SK-N-SH treated with all-trans-retinoic acid at 6 μM for 48 hours (cell line): ENCODE results near the gene CYP46A1.
A peak's percentile ranks its signal among the peaks of the same experiment; 100 is the strongest.

Source experiments
- ATAC-seq: fragments of 200-7000 bp; cut with Tn5 transposase; 3 replicates; pipeline ENCODE4 v1.9.1; 2020; ENCODE audit warnings: mild to moderate bottlenecking, moderate library complexity
- ARNTL ChIP-seq: fragments of 450-650 bp; formaldehyde crosslinking; IDR thresholded peaks from 2 replicates; pipeline ENCODE4 v1.5.0; 2020; ENCODE audit warnings: low read depth, mild to moderate bottlenecking, moderate library complexity, borderline replicate concordance
- BACH2 ChIP-seq: fragments of 250-450 bp; sonication (Bioruptor Pico); IDR thresholded peaks from 2 replicates; pipeline ENCODE4 v1.9.0; 2021; ENCODE audit warnings: mild to moderate bottlenecking, borderline replicate concordance
- CSDC2 ChIP-seq: fragments of 250-450 bp; sonication (Bioruptor Pico); IDR thresholded peaks from 2 replicates; pipeline ENCODE4 v1.5.0; 2020; ENCODE audit warnings: mild to moderate bottlenecking, moderate library complexity
- ESRRG ChIP-seq: fragments of 250-450 bp; sonication (Bioruptor Pico); IDR thresholded peaks from 2 replicates; pipeline ENCODE4 v1.6.1; 2021; ENCODE audit warnings: mild to moderate bottlenecking
- GLIS3 ChIP-seq: fragments of 250-450 bp; sonication (Bioruptor Pico); IDR thresholded peaks from 2 replicates; pipeline ENCODE4 v1.5.0; 2020; ENCODE audit warnings: mild to moderate bottlenecking, moderate library complexity
- ISL1 ChIP-seq: fragments of 250-450 bp; sonication (Bioruptor Pico); IDR thresholded peaks from 2 replicates; pipeline ENCODE4 v2.1.2; 2022; ENCODE audit warnings: mild to moderate bottlenecking, moderate library complexity
- PPARA ChIP-seq: fragments of 250-450 bp; sonication (Bioruptor Pico); IDR thresholded peaks from 2 replicates; pipeline ENCODE4 v1.5.0; 2020; ENCODE audit warnings: mild to moderate bottlenecking, borderline replicate concordance
- RARB ChIP-seq: fragments of 250-450 bp; sonication (Bioruptor Pico); IDR thresholded peaks from 2 replicates; pipeline ENCODE4 v1.8.0; 2021; ENCODE audit warnings: mild to moderate bottlenecking, moderate library complexity
- SNAI2 ChIP-seq: fragments of 250-450 bp; sonication (Bioruptor Pico); IDR thresholded peaks from 2 replicates; pipeline ENCODE4 v1.5.0; 2020; ENCODE audit warnings: mild to moderate bottlenecking, moderate library complexity
- TCF4 ChIP-seq: fragments of 250-450 bp; sonication (Bioruptor Pico); IDR thresholded peaks from 2 replicates; pipeline ENCODE4 v1.8.0; 2021; ENCODE audit warnings: mild to moderate bottlenecking, moderate library complexity, borderline replicate concordance
- TOX ChIP-seq: fragments of 250-450 bp; sonication (Bioruptor Pico); IDR thresholded peaks from 2 replicates; pipeline ENCODE4 v1.8.0; 2021; ENCODE audit warnings: mild to moderate bottlenecking, moderate library complexity, borderline replicate concordance
- ZC3H10 ChIP-seq: fragments of 250-450 bp; sonication (Bioruptor Pico); IDR thresholded peaks from 2 replicates; pipeline ENCODE4 v1.5.1; 2021; ENCODE audit warnings: mild to moderate bottlenecking, moderate library complexity
- ZFP3 ChIP-seq: fragments of 250-450 bp; sonication (Bioruptor Pico); IDR thresholded peaks from 2 replicates; pipeline ENCODE4 v1.5.0; 2020; ENCODE audit warnings: mild to moderate bottlenecking, moderate library complexity
- ZFP30 ChIP-seq: fragments of 450-650 bp; formaldehyde crosslinking; IDR thresholded peaks from 2 replicates; pipeline ENCODE4 v1.5.0; 2022; ENCODE audit warnings: mild to moderate bottlenecking, moderate library complexity
- ZNF565 ChIP-seq: fragments of 450-650 bp; formaldehyde crosslinking; conservative IDR thresholded peaks from 2 replicates; pipeline ENCODE4 v1.5.0; 2020; ENCODE audit warnings: low read depth, mild to moderate bottlenecking, moderate library complexity
- ZNF70 ChIP-seq: fragments of 450-650 bp; formaldehyde crosslinking; IDR thresholded peaks from 2 replicates; pipeline ENCODE4 v1.5.0; 2020; ENCODE audit warnings: mild to moderate bottlenecking, moderate library complexity
- ZNF8 ChIP-seq: fragments of 450-650 bp; formaldehyde crosslinking; IDR thresholded peaks from 2 replicates; pipeline ENCODE4 v1.5.0; 2020; ENCODE audit warnings: mild to moderate bottlenecking, moderate library complexity
- TF ChIP-seq, protein P1 (sequence below): fragments of 250-450 bp; sonication (Bioruptor Pico); IDR thresholded peaks from 2 replicates; pipeline ENCODE4 v1.5.1; 2020; ENCODE audit warnings: low read depth, mild to moderate bottlenecking, moderate library complexity
- TF ChIP-seq, protein P2 (sequence below): fragments of 250-450 bp; sonication (Bioruptor Pico); IDR thresholded peaks from 2 replicates; pipeline ENCODE4 v1.5.0; 2020; ENCODE audit warnings: mild to moderate bottlenecking, moderate library complexity
- TF ChIP-seq, protein P3 (sequence below): fragments of 250-450 bp; sonication (Bioruptor Pico); IDR thresholded peaks from 2 replicates; pipeline ENCODE4 v1.5.1; 2021; ENCODE audit warnings: mild to moderate bottlenecking, moderate library complexity
- TF ChIP-seq, protein P4 (sequence below): fragments of 250-450 bp; sonication (Bioruptor Pico); IDR thresholded peaks from 2 replicates; pipeline ENCODE4 v1.8.0; 2021; ENCODE audit warnings: low read depth, mild to moderate bottlenecking, moderate library complexity, borderline replicate concordance
- TF ChIP-seq, protein P5 (sequence below): fragments of 250-450 bp; sonication (Bioruptor Pico); IDR thresholded peaks from 2 replicates; pipeline ENCODE4 v1.8.0; 2020; ENCODE audit warnings: mild to moderate bottlenecking, moderate library complexity, borderline replicate concordance

Gene CYP46A1

DNA sequence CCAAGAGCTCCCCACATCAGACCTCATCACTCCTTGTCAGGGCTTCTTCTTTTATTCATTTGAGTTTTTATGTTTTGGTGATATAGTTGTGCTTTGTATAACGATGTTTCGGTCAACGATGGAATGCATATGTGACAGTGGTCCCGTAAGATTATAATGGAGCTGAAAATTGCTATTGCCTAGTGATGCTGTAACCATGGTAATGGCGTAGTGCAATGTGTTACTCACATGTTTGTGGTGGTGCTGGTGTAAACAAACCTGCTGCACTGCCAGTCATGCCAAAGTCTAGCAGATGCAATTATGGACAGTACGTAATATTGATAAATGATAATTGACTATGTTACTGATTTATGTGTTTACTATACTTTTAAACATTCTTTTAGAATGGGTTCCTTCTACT is 16.3 kb downstream of the CYP46A1 start (continued):
- TF ChIP-seq, protein P1, sequence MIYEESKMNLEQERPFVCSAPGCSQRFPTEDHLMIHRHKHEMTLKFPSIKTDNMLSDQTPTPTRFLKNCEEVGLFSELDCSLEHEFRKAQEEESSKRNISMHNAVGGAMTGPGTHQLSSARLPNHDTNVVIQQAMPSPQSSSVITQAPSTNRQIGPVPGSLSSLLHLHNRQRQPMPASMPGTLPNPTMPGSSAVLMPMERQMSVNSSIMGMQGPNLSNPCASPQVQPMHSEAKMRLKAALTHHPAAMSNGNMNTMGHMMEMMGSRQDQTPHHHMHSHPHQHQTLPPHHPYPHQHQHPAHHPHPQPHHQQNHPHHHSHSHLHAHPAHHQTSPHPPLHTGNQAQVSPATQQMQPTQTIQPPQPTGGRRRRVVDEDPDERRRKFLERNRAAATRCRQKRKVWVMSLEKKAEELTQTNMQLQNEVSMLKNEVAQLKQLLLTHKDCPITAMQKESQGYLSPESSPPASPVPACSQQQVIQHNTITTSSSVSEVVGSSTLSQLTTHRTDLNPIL (CRISPR knock-in tag) = no peak
- TF ChIP-seq ARNTL (CRISPR knock-in tag) = no peak

DNA sequence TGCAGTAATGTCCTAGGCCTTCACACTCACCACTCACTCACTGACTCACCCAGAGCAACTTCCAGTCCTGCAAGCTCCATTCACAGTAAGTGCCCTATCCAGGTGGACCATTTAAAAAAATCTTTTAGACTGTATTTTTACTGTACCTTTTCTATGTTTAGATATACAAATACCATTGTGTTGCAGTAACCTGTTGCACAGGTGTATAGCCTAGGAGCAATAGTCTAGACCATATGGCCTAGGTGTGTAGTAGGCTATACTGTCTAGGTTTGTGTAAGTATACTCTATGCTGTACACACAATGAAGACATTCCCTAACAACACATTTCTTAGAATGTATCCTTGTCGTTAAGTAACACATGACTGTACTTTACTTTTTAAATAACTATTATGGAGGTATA is 17.2 kb downstream of the CYP46A1 start:
- TF ChIP-seq PPARA (CRISPR knock-in tag) (no peak), ZNF565 (CRISPR knock-in tag) (no peak), ZFP30 (no peak), ISL1 (CRISPR knock-in tag) (no peak), TCF4 (CRISPR knock-in tag) (no peak), ARNTL (CRISPR knock-in tag) (no peak), ZFP3 (CRISPR knock-in tag) (no peak), ESRRG (CRISPR knock-in tag) (no peak), ZC3H10 (CRISPR knock-in tag) (no peak)
- TF ChIP-seq, protein P2, sequence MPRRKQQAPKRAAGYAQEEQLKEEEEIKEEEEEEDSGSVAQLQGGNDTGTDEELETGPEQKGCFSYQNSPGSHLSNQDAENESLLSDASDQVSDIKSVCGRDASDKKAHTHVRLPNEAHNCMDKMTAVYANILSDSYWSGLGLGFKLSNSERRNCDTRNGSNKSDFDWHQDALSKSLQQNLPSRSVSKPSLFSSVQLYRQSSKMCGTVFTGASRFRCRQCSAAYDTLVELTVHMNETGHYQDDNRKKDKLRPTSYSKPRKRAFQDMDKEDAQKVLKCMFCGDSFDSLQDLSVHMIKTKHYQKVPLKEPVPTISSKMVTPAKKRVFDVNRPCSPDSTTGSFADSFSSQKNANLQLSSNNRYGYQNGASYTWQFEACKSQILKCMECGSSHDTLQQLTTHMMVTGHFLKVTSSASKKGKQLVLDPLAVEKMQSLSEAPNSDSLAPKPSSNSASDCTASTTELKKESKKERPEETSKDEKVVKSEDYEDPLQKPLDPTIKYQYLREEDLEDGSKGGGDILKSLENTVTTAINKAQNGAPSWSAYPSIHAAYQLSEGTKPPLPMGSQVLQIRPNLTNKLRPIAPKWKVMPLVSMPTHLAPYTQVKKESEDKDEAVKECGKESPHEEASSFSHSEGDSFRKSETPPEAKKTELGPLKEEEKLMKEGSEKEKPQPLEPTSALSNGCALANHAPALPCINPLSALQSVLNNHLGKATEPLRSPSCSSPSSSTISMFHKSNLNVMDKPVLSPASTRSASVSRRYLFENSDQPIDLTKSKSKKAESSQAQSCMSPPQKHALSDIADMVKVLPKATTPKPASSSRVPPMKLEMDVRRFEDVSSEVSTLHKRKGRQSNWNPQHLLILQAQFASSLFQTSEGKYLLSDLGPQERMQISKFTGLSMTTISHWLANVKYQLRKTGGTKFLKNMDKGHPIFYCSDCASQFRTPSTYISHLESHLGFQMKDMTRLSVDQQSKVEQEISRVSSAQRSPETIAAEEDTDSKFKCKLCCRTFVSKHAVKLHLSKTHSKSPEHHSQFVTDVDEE (CRISPR knock-in tag) = no peak
- TF ChIP-seq, protein P1 (CRISPR knock-in tag) = no peak
- ATAC-seq = no peak

DNA sequence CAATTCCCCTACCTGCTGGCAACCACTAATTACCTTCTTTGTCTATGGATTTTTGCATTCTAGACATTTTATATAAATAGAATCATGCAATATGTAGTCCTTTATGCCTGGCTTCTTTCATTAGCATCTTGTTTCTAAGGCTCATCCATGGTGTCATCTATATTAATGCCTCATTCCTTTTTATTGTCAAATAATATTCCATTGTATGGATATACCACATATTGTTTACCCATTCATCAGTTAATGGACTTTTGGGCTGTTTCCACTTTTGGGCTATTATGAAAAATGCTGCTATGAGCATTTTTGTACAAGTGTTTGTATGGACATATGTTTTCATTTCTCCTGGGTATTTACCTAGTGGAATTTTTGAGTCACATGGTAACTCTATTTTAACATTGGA is 18.0 kb downstream of the CYP46A1 start:
- TF ChIP-seq ZNF8 (peak; percentile 95), ZC3H10 (CRISPR knock-in tag) (no peak)
- TF ChIP-seq, protein P3, sequence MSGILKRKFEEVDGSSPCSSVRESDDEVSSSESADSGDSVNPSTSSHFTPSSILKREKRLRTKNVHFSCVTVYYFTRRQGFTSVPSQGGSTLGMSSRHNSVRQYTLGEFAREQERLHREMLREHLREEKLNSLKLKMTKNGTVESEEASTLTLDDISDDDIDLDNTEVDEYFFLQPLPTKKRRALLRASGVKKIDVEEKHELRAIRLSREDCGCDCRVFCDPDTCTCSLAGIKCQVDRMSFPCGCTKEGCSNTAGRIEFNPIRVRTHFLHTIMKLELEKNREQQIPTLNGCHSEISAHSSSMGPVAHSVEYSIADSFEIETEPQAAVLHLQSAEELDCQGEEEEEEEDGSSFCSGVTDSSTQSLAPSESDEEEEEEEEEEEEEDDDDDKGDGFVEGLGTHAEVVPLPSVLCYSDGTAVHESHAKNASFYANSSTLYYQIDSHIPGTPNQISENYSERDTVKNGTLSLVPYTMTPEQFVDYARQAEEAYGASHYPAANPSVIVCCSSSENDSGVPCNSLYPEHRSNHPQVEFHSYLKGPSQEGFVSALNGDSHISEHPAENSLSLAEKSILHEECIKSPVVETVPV (CRISPR knock-in tag) = no peak
- ATAC-seq = no peak

DNA sequence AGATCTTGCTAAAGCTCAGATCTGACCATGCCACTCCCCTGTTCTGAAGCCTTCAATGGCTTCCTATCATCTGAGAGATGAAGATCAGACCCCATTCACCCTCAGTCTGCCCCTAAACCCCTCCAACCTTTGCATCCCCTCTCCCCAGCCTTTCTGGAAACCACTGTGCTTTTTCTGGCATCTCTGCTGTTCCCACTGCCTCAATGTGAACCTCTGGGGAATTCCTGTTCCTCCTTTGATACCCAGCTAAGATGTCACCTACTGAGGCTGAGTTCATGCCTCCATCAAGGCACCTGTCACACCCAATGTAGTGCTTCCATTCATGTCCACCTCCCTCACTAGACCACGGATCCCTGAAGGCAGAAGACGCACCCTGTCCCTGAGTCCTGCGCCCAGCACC is 19.3 kb downstream of the CYP46A1 start:
- ATAC-seq = no peak
- TF ChIP-seq TOX (CRISPR knock-in tag) = no peak
- TF ChIP-seq GLIS3 (CRISPR knock-in tag) = no peak
- no peak for TF ChIP-seq ZNF70 (CRISPR knock-in tag)
- TF ChIP-seq CSDC2 (CRISPR knock-in tag) = no peak
- TF ChIP-seq, protein P1 (CRISPR knock-in tag) = no peak
- TF ChIP-seq TCF4 (CRISPR knock-in tag) = no peak
- TF ChIP-seq ARNTL (CRISPR knock-in tag) = no peak
- TF ChIP-seq ZC3H10 (CRISPR knock-in tag) = no peak
- TF ChIP-seq, protein P4, sequence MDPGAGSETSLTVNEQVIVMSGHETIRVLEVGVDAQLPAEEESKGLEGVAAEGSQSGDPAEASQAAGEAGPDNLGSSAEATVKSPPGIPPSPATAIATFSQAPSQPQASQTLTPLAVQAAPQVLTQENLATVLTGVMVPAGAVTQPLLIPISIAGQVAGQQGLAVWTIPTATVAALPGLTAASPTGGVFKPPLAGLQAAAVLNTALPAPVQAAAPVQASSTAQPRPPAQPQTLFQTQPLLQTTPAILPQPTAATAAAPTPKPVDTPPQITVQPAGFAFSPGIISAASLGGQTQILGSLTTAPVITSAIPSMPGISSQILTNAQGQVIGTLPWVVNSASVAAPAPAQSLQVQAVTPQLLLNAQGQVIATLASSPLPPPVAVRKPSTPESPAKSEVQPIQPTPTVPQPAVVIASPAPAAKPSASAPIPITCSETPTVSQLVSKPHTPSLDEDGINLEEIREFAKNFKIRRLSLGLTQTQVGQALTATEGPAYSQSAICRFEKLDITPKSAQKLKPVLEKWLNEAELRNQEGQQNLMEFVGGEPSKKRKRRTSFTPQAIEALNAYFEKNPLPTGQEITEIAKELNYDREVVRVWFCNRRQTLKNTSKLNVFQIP = no peak
- TF ChIP-seq SNAI2 (CRISPR knock-in tag) = no peak
- no peak for TF ChIP-seq BACH2 (CRISPR knock-in tag)
- TF ChIP-seq ZFP3 (CRISPR knock-in tag) = no peak
- TF ChIP-seq, protein P5, sequence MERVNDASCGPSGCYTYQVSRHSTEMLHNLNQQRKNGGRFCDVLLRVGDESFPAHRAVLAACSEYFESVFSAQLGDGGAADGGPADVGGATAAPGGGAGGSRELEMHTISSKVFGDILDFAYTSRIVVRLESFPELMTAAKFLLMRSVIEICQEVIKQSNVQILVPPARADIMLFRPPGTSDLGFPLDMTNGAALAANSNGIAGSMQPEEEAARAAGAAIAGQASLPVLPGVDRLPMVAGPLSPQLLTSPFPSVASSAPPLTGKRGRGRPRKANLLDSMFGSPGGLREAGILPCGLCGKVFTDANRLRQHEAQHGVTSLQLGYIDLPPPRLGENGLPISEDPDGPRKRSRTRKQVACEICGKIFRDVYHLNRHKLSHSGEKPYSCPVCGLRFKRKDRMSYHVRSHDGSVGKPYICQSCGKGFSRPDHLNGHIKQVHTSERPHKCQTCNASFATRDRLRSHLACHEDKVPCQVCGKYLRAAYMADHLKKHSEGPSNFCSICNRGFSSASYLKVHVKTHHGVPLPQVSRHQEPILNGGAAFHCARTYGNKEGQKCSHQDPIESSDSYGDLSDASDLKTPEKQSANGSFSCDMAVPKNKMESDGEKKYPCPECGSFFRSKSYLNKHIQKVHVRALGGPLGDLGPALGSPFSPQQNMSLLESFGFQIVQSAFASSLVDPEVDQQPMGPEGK = no peak
- TF ChIP-seq ESRRG (CRISPR knock-in tag) = no peak
- TF ChIP-seq ZFP30 = no peak
- no peak for TF ChIP-seq PPARA (CRISPR knock-in tag)
- TF ChIP-seq ISL1 (CRISPR knock-in tag) = no peak
- TF ChIP-seq RARB = no peak
